ENCODE measurements around the gene HSPA1B.

Gene HSPA1B

DNA sequence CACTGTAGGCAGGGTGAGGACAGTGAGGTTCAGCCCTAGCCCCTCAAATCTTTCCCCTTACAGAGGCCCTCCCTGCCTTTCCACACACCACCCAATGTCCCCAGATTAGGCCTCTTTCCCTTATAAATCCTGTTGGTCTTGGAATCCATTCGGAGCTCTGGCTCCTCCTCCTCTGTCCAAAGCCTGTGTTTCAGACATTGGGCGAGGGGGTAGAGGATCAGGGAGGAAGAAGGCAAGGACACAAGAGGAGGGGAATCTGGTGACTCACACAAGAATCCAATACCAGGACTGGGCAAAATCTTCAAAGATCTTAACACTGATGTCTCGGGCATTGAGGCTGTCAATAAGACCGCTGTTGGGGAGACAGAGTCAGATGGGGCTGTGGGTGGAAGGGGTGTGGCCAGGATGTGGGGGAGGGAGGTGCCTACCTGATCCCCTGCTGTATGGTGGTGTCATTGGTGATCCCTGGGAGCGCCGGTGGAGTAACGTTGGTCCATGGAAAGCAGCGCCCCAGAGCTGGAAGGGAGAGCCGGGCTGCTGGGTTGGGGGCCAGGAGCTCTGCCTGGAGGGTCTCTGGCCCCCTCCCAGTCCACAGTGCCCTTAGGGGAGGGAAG lies 43.6 kb downstream of the HSPA1B start:
- H3K4me3 ChIP-seq (ENCODE audit: low read length): no peak overlapping the region
- TF ChIP-seq, protein P1, sequence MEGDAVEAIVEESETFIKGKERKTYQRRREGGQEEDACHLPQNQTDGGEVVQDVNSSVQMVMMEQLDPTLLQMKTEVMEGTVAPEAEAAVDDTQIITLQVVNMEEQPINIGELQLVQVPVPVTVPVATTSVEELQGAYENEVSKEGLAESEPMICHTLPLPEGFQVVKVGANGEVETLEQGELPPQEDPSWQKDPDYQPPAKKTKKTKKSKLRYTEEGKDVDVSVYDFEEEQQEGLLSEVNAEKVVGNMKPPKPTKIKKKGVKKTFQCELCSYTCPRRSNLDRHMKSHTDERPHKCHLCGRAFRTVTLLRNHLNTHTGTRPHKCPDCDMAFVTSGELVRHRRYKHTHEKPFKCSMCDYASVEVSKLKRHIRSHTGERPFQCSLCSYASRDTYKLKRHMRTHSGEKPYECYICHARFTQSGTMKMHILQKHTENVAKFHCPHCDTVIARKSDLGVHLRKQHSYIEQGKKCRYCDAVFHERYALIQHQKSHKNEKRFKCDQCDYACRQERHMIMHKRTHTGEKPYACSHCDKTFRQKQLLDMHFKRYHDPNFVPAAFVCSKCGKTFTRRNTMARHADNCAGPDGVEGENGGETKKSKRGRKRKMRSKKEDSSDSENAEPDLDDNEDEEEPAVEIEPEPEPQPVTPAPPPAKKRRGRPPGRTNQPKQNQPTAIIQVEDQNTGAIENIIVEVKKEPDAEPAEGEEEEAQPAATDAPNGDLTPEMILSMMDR (conservative IDR thresholded peaks at IDR 0.05; ENCODE audit: low read depth, low read length): no peak
- DNase-seq (ENCODE audit: low read depth): no peak

DNA sequence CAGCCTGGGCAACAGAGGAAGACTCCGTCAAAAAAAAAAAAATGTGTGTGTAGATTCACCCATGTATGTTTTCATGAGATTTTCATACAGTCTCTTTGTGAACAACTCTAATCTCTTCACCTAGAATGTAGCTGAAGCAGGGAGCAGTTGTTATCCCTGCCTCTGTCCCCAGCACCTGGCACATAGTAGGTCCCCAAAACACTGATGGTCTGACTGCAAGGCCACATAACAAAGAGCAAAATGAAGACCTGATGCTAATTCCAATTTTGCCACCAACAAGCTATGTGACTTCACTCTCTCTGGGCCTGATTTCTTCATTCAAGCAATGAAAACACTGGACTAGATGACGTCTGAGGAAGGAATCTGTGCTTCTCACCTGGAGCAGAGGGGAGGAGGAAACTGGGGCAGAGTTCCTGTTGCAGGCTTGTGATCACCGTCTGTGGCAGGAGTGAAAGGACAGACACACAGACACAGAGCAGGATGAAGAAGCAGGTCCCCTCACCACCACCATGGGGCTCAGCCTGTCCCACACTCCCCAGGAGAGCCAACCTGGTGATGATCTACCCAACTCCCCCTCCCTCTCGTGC lies 46.6 kb downstream of the HSPA1B start:
- DNase-seq (ENCODE audit: low read depth): no peak
- TF ChIP-seq, protein P1 (conservative IDR thresholded peaks at IDR 0.05; ENCODE audit: low read depth, low read length): no peak
- H3K4me3 ChIP-seq (ENCODE audit: low read length): no peak overlapping the region

DNA sequence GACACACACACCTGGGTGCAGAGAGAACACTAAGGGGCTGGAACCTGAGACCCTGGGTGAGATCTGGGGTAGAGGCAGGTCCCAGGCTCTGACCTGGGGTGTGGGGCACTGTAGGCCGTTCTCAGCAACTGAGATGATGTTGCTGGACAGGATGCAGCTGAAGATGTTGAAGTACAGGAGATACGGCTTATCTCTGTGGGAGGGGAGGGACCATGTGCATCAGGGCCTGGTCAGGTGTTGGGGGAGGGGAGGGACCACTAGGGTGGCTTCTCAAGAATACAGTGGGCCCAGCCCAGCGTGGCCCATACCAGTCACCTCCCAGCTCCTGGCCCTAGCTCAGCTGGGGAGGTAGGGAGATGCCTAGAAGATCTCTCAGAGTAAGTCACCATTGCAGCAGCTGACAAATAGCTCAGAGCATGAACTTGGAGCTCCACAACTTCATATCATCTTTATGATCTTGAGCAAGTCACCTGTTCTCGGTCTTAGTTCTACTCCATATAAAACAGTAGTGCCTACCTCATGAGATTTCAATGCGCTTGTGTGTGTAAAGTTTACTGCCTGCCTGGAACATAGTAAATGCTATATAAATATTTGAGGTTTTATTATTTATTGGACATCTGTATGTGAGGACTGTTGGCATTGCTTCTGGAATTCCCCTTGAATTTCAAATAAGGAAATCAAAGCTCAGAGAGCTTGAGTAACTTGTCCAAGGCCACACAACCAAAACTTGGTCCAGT lies 47.5 kb downstream of the HSPA1B start:
- TF ChIP-seq, protein P1 (conservative IDR thresholded peaks at IDR 0.05; ENCODE audit: low read depth, low read length): no peak
- DNase-seq (ENCODE audit: low read depth): no peak
- H3K4me3 ChIP-seq (ENCODE audit: low read length): no peak overlapping the region

DNA sequence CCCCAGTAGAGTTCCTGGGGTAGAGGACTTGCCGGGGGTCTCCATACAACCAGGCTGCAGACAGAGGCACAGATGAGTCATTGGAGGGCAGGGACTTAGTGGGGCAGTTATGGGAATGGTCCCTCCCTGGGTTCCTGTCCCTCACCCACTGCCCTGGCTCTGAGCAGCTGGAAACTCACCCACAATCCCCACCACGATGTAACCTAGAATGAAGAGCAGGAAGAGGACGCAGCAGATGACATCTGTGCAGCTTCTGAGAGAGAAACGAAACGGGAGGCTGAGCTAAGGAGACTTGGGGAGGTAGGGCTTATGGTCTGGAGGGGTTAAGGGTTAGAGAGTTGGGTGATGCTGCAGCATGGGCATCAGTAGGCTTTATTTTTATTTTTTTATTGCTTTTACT lies 48.3 kb downstream of the HSPA1B start:
- H3K4me3 ChIP-seq (ENCODE audit: low read length): no peak overlapping the region
- no peak for DNase-seq (ENCODE audit: low read depth)
- TF ChIP-seq, protein P1 (conservative IDR thresholded peaks at IDR 0.05; ENCODE audit: low read depth, low read length): no peak

DNA sequence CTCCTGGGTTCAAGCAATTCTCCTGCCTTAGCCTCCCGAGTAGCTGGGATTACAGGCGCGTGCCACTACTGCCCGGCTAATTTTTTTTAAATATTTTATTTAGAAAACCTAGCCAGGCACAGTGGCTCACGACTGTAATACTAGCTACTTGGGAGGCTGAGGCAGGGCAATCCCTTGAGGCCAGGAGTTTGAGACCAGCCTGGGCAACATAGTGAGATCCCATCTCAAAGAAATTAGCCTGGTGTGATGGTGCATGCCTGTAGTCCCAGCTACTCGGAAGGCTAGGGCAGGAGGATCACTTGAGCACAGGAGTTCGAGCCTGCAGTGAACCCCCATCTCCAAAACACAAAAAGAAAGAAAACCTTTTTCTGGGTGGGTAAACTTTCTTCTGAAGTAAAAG lies 48.8 kb downstream of the HSPA1B start:
- TF ChIP-seq, protein P1 (conservative IDR thresholded peaks at IDR 0.05; ENCODE audit: low read depth, low read length): no peak
- no peak for DNase-seq (ENCODE audit: low read depth)
- no peak overlapping the region for H3K4me3 ChIP-seq (ENCODE audit: low read length)

DNA sequence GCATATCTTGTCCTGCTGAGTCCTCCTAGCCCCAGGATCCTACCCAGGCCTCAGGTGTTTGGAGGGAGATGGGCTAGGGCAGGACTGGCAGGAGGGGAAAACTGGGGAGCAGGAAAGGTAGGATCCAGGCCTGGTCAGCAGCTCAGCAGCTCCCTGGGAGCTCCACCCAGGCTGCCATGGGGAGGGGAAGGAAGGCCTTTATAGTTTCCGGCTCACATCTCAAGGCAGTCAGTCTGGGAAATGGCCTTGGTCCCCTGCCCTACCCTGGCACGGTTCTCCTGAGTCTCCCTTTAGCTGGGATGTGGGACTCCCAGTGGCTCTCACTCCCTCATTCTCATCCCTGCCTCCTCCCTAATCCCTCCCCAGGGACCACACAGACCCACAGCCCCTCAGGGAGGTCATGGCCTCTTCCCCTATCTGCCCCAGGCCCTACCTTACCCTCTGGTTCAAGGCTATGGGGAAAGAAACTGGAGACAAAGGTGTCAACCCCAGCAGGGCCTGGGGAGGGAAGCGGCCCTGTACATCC lies 49.6 kb downstream of the HSPA1B start:
- no peak for DNase-seq (ENCODE audit: low read depth)
- no peak overlapping the region for H3K4me3 ChIP-seq (ENCODE audit: low read length)
- TF ChIP-seq, protein P1 (conservative IDR thresholded peaks at IDR 0.05; ENCODE audit: low read depth, low read length): no peak

Measured in retinal pigment epithelial cell (primary cell).